Measurements from ENCODE around the gene CADM1. TPM values are rescaled to one million over a fixed set of nuclear protein-coding genes. Genes with fewer than 3 reads are reported as not detected.

CADM1 gene
- total and polyA plus RNA-seq, 2 experiments from 2014 or later, result 48.4 to 54.3 TPM

- Histone ChIP-seq H3K4me1 (ENCODE audit: insufficient read depth) (no peaks in the 10 kb centered on the region), H2AFZ (no peak overlapping the region), H3K27ac (no peak overlapping the region), H3K9me3 (ENCODE audit: low read depth) (no peaks in the 10 kb centered on the region), H3K9me2 (replicated peaks; ENCODE audit: insufficient read depth) (no peaks in the 10 kb centered on the region), H3K4me2 (no peak overlapping the region), H4K20me1 (ENCODE audit: insufficient read depth, poor library complexity, severe bottlenecking) (no peaks in the 10 kb centered on the region), H3K27me3 (peaks cover 12% of the 10 kb centered on the region), H3K36me3 (replicated peaks; ENCODE audit: insufficient read depth, low read depth) (no peaks in the 10 kb centered on the region), H3K4me3 (no peak overlapping the region), H3K79me2 (no peaks in the 10 kb centered on the region)
- DNase-seq (ENCODE audit: low spot score), result no peak
- 84% methylated on average over 6 of the region's 6 CpGs for WGBS (ENCODE audit: low lambda C conversion rate, missing lambda C conversion rate)
- no peak for TF ChIP-seq EZH2phosphoT487 (IDR thresholded peaks at IDR 0.05; ENCODE audit: low read depth, severe bottlenecking, unreplicated experiment)
- TF ChIP-seq CTCF (IDR thresholded peaks at IDR 0.05; ENCODE audit: poor library complexity), result no peak
- no peak for TF ChIP-seq EZH2 (IDR thresholded peaks at IDR 0.05; ENCODE audit: borderline replicate concordance)
Measured at GRCh38 chr11:115515647-115516395, 11.6 kb upstream of the CADM1 start.

DNA sequence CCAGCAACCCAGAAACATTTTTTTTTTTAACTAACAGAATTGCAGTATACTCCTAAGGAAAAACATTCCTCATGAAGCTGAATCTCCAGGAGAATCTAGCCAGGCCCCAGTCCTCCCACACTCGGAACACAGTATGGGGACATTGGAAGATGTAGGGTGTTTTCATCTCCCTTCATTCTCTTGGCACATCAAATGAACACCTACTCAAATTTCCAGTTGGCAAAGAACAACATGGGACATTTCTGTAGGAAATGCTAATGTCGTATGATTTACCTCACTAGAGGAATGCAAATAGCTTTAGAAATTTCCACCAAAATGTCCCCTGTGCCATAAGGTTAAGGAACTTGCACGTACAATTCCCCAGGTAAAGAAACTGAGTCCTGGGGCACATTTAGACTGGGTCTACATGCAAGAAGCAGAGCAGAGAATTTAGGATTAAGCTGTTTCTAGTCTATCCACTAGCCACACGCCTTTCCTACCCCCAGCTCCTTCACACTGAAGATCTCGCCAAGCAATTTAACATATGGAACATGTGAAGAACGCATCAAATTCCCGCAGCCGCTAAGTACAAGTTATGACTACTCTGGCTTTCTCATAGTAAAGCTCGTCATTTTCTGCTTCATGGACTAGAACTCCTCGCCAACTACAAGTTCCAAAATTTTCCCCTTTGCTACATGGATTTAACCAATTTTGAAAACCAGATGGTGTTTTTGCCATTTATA, 2.9 kb upstream of the CADM1 start:
- Histone ChIP-seq H3K79me2 (peaks cover 6% of the 10 kb centered on the region), H3K27ac (no peak overlapping the region), H3K9me3 (ENCODE audit: low read depth) (no peaks in the 10 kb centered on the region), H3K27me3 (peaks cover 15% of the 10 kb centered on the region), H3K4me1 (ENCODE audit: insufficient read depth) (peaks cover under 1% of the 10 kb centered on the region), H3K9me2 (replicated peaks; ENCODE audit: insufficient read depth) (no peaks in the 10 kb centered on the region), H3K4me3 (no peak overlapping the region), H3K36me3 (replicated peaks; ENCODE audit: insufficient read depth, low read depth) (no peaks in the 10 kb centered on the region), H2AFZ (no peak overlapping the region), H3K4me2 (no peak overlapping the region), H4K20me1 (ENCODE audit: insufficient read depth, poor library complexity, severe bottlenecking) (no peaks in the 10 kb centered on the region)
- WGBS (ENCODE audit: low lambda C conversion rate, missing lambda C conversion rate), result 80% methylated on average over 10 of the region's 10 CpGs
- DNase-seq (ENCODE audit: low spot score), result no peak
- TF ChIP-seq EZH2 (IDR thresholded peaks at IDR 0.05; ENCODE audit: borderline replicate concordance) (no peak), EZH2phosphoT487 (IDR thresholded peaks at IDR 0.05; ENCODE audit: low read depth, severe bottlenecking, unreplicated experiment) (no peak), CTCF (IDR thresholded peaks at IDR 0.05; ENCODE audit: poor library complexity) (no peak)

GRCh38 chr11:115505175-115505574, 960 bp upstream of the CADM1 start:
- WGBS (ENCODE audit: low lambda C conversion rate, missing lambda C conversion rate), result 4% methylated on average over 10 of the region's 10 CpGs
- peaks cover 12% of the 10 kb centered on the region for H3K4me1 ChIP-seq (ENCODE audit: insufficient read depth)
- no peaks in the 10 kb centered on the region for H4K20me1 ChIP-seq (ENCODE audit: insufficient read depth, poor library complexity, severe bottlenecking)
- H3K27me3 ChIP-seq, result peaks cover 19% of the 10 kb centered on the region
- H2AFZ ChIP-seq, result peak overlapping the region; percentile 92
- DNase-seq (ENCODE audit: low spot score), result peak; percentile 30
- H3K4me3 ChIP-seq, result peak overlapping the region; percentile 47
- peak overlapping the region; percentile 84 for H3K4me2 ChIP-seq
- peak overlapping the region; percentile 85 for H3K27ac ChIP-seq
- TF ChIP-seq EZH2phosphoT487 (IDR thresholded peaks at IDR 0.05; ENCODE audit: low read depth, severe bottlenecking, unreplicated experiment), result no peak
- TF ChIP-seq CTCF (IDR thresholded peaks at IDR 0.05; ENCODE audit: poor library complexity), result no peak
- no peak for TF ChIP-seq EZH2 (IDR thresholded peaks at IDR 0.05; ENCODE audit: borderline replicate concordance)
- H3K9me3 ChIP-seq (ENCODE audit: low read depth), result no peaks in the 10 kb centered on the region
- no peaks in the 10 kb centered on the region for H3K36me3 ChIP-seq (replicated peaks; ENCODE audit: insufficient read depth, low read depth)
- H3K79me2 ChIP-seq, result peaks cover 17% of the 10 kb centered on the region
- no peaks in the 10 kb centered on the region for H3K9me2 ChIP-seq (replicated peaks; ENCODE audit: insufficient read depth)
